Cardiac muscle cell (in vitro differentiated cells and primary cell): ENCODE data around the gene ADAM12. TPM values are rescaled to one million over a fixed set of nuclear protein-coding genes. Genes with fewer than 3 reads are reported as not detected.

Source experiments
- DNase-seq, 2 donors: peaks; one replicate each; pipeline versions ENCODE4 v3.0.0 to v3.0.0-alpha.2; 2010 to 2017; ENCODE audit warnings: low read depth in 1 of 2, low spot score in 1 of 2
- H3K27ac ChIP-seq: fragments of 200-600 bp; sonication (generic); 2 replicates; pipeline ENCODE4 v1.5.1; 2016
- H3K27me3 ChIP-seq: fragments of 200-600 bp; sonication (generic); 2 replicates; pipeline ENCODE4 v1.6.0; 2016; ENCODE audit warnings: control low read depth
- H3K36me3 ChIP-seq: fragments of 200-600 bp; sonication (generic); 2 replicates; pipeline ENCODE4 v1.5.1; 2016; ENCODE audit warnings: control low read depth
- H3K4me1 ChIP-seq: fragments of 200-600 bp; sonication (generic); 2 replicates; pipeline ENCODE4 v1.8.1; 2017; ENCODE audit warnings: low read depth, mild to moderate bottlenecking, mixed run types
- H3K4me3 ChIP-seq: fragments of 200-600 bp; sonication (generic); 2 replicates; pipeline ENCODE4 v1.5.1; 2016; ENCODE audit warnings: mild to moderate bottlenecking
- H3K9me3 ChIP-seq: fragments of 200-600 bp; sonication (generic); 2 replicates; pipeline ENCODE4 v1.5.1; 2017; ENCODE audit warnings: low read depth, mild to moderate bottlenecking, control low read depth
- CTCF ChIP-seq: IDR thresholded peaks from 2 replicates; pipeline ENCODE4 v1.5.1; 2012; ENCODE audit warnings: low read depth, mild to moderate bottlenecking, low read length
- polyA plus RNA-seq: library from polyadenylated mRNA; unstranded; fragments of >200 nt; fragmentation: Nextera tagmentation; extraction: Ambion mirVana; gene quantifications from 2 replicates; pipeline ENCODE4 v1.2.1, GENCODE V29; 2016
- total RNA-seq: library from RNA; depleted of rRNA; stranded (reverse); fragments of >200 nt; gene quantifications from 2 replicates; pipeline ENCODE4 v1.2.3, GENCODE V29; 2016

Gene ADAM12
- total and polyA plus RNA-seq, 2 experiments from 2014 or later: 0.18 to 1.1 TPM

- Histone ChIP-seq H3K27me3 (no peaks in the 10 kb centered on the region), H3K4me3 (no peak overlapping the region), H3K27ac (no peak overlapping the region), H3K4me1 (no peaks in the 10 kb centered on the region), H3K9me3 (no peaks in the 10 kb centered on the region), H3K36me3 (no peaks in the 10 kb centered on the region)
- no peak for DNase-seq
- TF ChIP-seq CTCF: no peak
Observed at GRCh38 chr10:126087796-126088505, 300.3 kb downstream of the ADAM12 start.

GRCh38 chr10:126087153-126087680 is 301.1 kb downstream of the ADAM12 start:
- Histone ChIP-seq H3K36me3 (no peaks in the 10 kb centered on the region), H3K27ac (no peak overlapping the region), H3K9me3 (no peaks in the 10 kb centered on the region), H3K4me1 (no peaks in the 10 kb centered on the region), H3K4me3 (no peak overlapping the region), H3K27me3 (no peaks in the 10 kb centered on the region)
- no peak for DNase-seq
- TF ChIP-seq CTCF: no peak

GRCh38 chr10:126085806-126086205 is 302.5 kb downstream of the ADAM12 start:
- Histone ChIP-seq H3K4me1 (no peaks in the 10 kb centered on the region), H3K4me3 (no peak overlapping the region)

GRCh38 chr10:126084369-126084768 is 303.9 kb downstream of the ADAM12 start:
- H3K9me3 ChIP-seq: no peaks in the 10 kb centered on the region
- no peaks in the 10 kb centered on the region for H3K4me1 ChIP-seq
- no peaks in the 10 kb centered on the region for H3K27me3 ChIP-seq
- no peak overlapping the region for H3K4me3 ChIP-seq
- no peak for TF ChIP-seq CTCF
- no peaks in the 10 kb centered on the region for H3K36me3 ChIP-seq
- H3K27ac ChIP-seq: no peak overlapping the region
- no peak for DNase-seq

More at GRCh38 chr10:126085806-126086205, 302.5 kb downstream of the ADAM12 start:
- Histone ChIP-seq H3K27ac (no peak overlapping the region), H3K9me3 (no peaks in the 10 kb centered on the region), H3K27me3 (no peaks in the 10 kb centered on the region), H3K36me3 (no peaks in the 10 kb centered on the region)
- DNase-seq: no peak
- no peak for TF ChIP-seq CTCF

- H3K4me3 ChIP-seq: no peak overlapping the region
- H3K9me3 ChIP-seq: no peaks in the 10 kb centered on the region
- H3K4me1 ChIP-seq: no peaks in the 10 kb centered on the region
- no peaks in the 10 kb centered on the region for H3K27me3 ChIP-seq
- no peak overlapping the region for H3K27ac ChIP-seq
- no peaks in the 10 kb centered on the region for H3K36me3 ChIP-seq
- DNase-seq: no peak
- TF ChIP-seq CTCF: no peak
Observed at GRCh38 chr10:126083009-126083408, 305.3 kb downstream of the ADAM12 start.
